Measurements from ENCODE around the gene VANGL2. TPM values are rescaled to one million over a fixed set of nuclear protein-coding genes. Genes with fewer than 3 reads are reported as not detected.

Gene VANGL2
- total and polyA plus RNA-seq, 2 of the 4 experiments (the other 2 are of a cell fraction), result 0.36 to 3.6 TPM

GRCh38 chr1:160449494-160449893 is 49.1 kb downstream of the VANGL2 start:
- in situ Hi-C loops (cut with MboI; ENCODE audit: low sequenced_read_pairs), result no loop called here
- Histone ChIP-seq H4K20me1 (ENCODE audit: insufficient read depth, low read length) (no peaks in the 10 kb centered on the region), H2BK20ac (ENCODE audit: low read depth, low read length) (no peak overlapping the region), H2AK5ac (ENCODE audit: low read depth, low read length) (no peak overlapping the region), H3K9me3 (ENCODE audit: control insufficient read depth, insufficient read depth, low read length) (no peaks in the 10 kb centered on the region), H2BK5ac (ENCODE audit: low read depth, low read length, poor library complexity, severe bottlenecking) (no peak overlapping the region), H3K4ac (ENCODE audit: low read depth, low read length) (no peak overlapping the region), H3K18ac (ENCODE audit: low read depth, low read length) (no peak overlapping the region), H2BK15ac (ENCODE audit: low read depth, low read length) (no peak overlapping the region), H4K5ac (ENCODE audit: low read depth, low read length) (no peak overlapping the region), H2AFZ (replicated peaks; ENCODE audit: low read length, poor library complexity) (no peak overlapping the region), H4K91ac (ENCODE audit: insufficient read depth, low read depth, low read length) (no peak overlapping the region), H3K23ac (ENCODE audit: low read depth, low read length) (no peak overlapping the region), H2AK9ac (replicated peaks; ENCODE audit: low read depth, low read length, poor library complexity) (no peak overlapping the region), H3K36me3 (ENCODE audit: control insufficient read depth, insufficient read depth, low read length) (no peaks in the 10 kb centered on the region), H2BK120ac (ENCODE audit: low read depth, low read length) (no peak overlapping the region), H3K79me1 (ENCODE audit: low read depth in 1 of 2, low read length in 2 of 2) (no peaks in the 10 kb centered on the region), H3K27ac (ENCODE audit: insufficient read depth, low read length) (no peak overlapping the region), H3K9me1 (ENCODE audit: insufficient read depth, low read length) (no peaks in the 10 kb centered on the region), H3K4me3 (ENCODE audit: insufficient read depth, low read depth, low read length) (no peak overlapping the region), H3K56ac (ENCODE audit: extremely low read depth, insufficient read depth, low read length) (no peak overlapping the region), H4K8ac (ENCODE audit: low read depth in 2 of 2, low read length in 2 of 2) (no peak overlapping the region), H3K4me1 (ENCODE audit: control insufficient read depth, insufficient read depth, low read length) (no peaks in the 10 kb centered on the region), H3K14ac (replicated peaks; ENCODE audit: low read depth, low read length) (no peak overlapping the region), H3K27me3 (ENCODE audit: control insufficient read depth, insufficient read depth, low read length) (no peaks in the 10 kb centered on the region), H3K4me2 (ENCODE audit: low read depth, low read length) (no peak overlapping the region), H3K9ac (ENCODE audit: low read depth, low read length) (no peak overlapping the region)
- dilution Hi-C loops (cut with HindIII; ENCODE audit: low sequenced_read_pairs, unreplicated experiment), result no loop called here
- ChIA-PET POLR2A (ENCODE audit: unreplicated experiment) (no interaction called here), CTCF (interaction anchor here (0.5 kb wide), 1 partner anchor 287 kb away, joined by 3 read pairs; no protein-coding TSS in a partner anchor)
- TF ChIP-seq USF2 (IDR thresholded peaks at IDR 0.05; ENCODE audit: low read depth, low read length) (no peak), POLR2A (IDR thresholded peaks at IDR 0.05; ENCODE audit: low read depth, low read length) (no peak), RCOR1 (IDR thresholded peaks at IDR 0.05; ENCODE audit: insufficient replicate concordance, low read length) (no peak), BHLHE40 (IDR thresholded peaks at IDR 0.05; ENCODE audit: low read depth, low read length) (no peak), FOS (IDR thresholded peaks at IDR 0.05; ENCODE audit: low read depth, low read length) (no peak), CEBPB (IDR thresholded peaks at IDR 0.05; ENCODE audit: low read depth, low read length) (no peak), NFE2L2 (IDR thresholded peaks at IDR 0.05; ENCODE audit: low read depth, low read length) (no peak), RAD21 (IDR thresholded peaks at IDR 0.05; ENCODE audit: low read length) (no peak), MAFK (IDR thresholded peaks at IDR 0.05; ENCODE audit: low read depth, low read length) (no peak), MAZ (IDR thresholded peaks at IDR 0.05; ENCODE audit: borderline replicate concordance, low read depth, low read length) (no peak), RFX5 (IDR thresholded peaks at IDR 0.05; ENCODE audit: low read depth, low read length) (no peak), ELK1 (IDR thresholded peaks at IDR 0.05; ENCODE audit: borderline replicate concordance, low read depth, low read length) (no peak)
- TF ChIP-seq, protein P1, sequence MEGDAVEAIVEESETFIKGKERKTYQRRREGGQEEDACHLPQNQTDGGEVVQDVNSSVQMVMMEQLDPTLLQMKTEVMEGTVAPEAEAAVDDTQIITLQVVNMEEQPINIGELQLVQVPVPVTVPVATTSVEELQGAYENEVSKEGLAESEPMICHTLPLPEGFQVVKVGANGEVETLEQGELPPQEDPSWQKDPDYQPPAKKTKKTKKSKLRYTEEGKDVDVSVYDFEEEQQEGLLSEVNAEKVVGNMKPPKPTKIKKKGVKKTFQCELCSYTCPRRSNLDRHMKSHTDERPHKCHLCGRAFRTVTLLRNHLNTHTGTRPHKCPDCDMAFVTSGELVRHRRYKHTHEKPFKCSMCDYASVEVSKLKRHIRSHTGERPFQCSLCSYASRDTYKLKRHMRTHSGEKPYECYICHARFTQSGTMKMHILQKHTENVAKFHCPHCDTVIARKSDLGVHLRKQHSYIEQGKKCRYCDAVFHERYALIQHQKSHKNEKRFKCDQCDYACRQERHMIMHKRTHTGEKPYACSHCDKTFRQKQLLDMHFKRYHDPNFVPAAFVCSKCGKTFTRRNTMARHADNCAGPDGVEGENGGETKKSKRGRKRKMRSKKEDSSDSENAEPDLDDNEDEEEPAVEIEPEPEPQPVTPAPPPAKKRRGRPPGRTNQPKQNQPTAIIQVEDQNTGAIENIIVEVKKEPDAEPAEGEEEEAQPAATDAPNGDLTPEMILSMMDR (conservative IDR thresholded peaks at IDR 0.05; ENCODE audit: low read depth, low read length), result no peak
- intact Hi-C loops (cut with micrococcal nuclease), result no loop called here
- no CpG with 5 or more reads among the region's 2 CpGs for WGBS, 2 experiments (ENCODE audit: extremely low coverage in 2 of 2, insufficient read length in 1 of 2)
- no TSS peak for BruUV-seq (replicated peaks)
- DNase-seq, result no peak
- ATAC-seq (ENCODE audit: low read depth), result no peak

Measured in IMR-90 (cell line).